Measurements from ENCODE around the gene MICAL2.
A peak's percentile ranks its signal among the peaks of the same experiment; 100 is the strongest.

The MICAL2 gene

GRCh38 chr11:12238420-12238819 lies 128.0 kb downstream of the MICAL2 start:
- no peak overlapping the region for H3K27ac ChIP-seq
- TF ChIP-seq, protein P1, sequence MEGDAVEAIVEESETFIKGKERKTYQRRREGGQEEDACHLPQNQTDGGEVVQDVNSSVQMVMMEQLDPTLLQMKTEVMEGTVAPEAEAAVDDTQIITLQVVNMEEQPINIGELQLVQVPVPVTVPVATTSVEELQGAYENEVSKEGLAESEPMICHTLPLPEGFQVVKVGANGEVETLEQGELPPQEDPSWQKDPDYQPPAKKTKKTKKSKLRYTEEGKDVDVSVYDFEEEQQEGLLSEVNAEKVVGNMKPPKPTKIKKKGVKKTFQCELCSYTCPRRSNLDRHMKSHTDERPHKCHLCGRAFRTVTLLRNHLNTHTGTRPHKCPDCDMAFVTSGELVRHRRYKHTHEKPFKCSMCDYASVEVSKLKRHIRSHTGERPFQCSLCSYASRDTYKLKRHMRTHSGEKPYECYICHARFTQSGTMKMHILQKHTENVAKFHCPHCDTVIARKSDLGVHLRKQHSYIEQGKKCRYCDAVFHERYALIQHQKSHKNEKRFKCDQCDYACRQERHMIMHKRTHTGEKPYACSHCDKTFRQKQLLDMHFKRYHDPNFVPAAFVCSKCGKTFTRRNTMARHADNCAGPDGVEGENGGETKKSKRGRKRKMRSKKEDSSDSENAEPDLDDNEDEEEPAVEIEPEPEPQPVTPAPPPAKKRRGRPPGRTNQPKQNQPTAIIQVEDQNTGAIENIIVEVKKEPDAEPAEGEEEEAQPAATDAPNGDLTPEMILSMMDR (IDR thresholded peaks at IDR 0.05): no peak
- no peak for TF ChIP-seq ZFX (IDR thresholded peaks at IDR 0.05; ENCODE audit: borderline replicate concordance)

- TF ChIP-seq ZFX (IDR thresholded peaks at IDR 0.05; ENCODE audit: borderline replicate concordance): no peak
- TF ChIP-seq, protein P1 (IDR thresholded peaks at IDR 0.05): no peak
- peak overlapping the region; percentile 53 for H3K27ac ChIP-seq
Observed at GRCh38 chr11:12239396-12239795, 129.0 kb downstream of the MICAL2 start.

- TF ChIP-seq ZFX (IDR thresholded peaks at IDR 0.05; ENCODE audit: borderline replicate concordance): no peak
- TF ChIP-seq, protein P1 (IDR thresholded peaks at IDR 0.05): no peak
- peak overlapping the region; percentile 53 for H3K27ac ChIP-seq
Observed at GRCh38 chr11:12239804-12240371, 129.5 kb downstream of the MICAL2 start.

GRCh38 chr11:12240677-12241076 lies 130.3 kb downstream of the MICAL2 start:
- TF ChIP-seq, protein P1 (IDR thresholded peaks at IDR 0.05): no peak
- no peak for TF ChIP-seq ZFX (IDR thresholded peaks at IDR 0.05; ENCODE audit: borderline replicate concordance)
- no peak overlapping the region for H3K27ac ChIP-seq

GRCh38 chr11:12241401-12241800 lies 131.0 kb downstream of the MICAL2 start:
- H3K27ac ChIP-seq: no peak overlapping the region
- no peak for TF ChIP-seq ZFX (IDR thresholded peaks at IDR 0.05; ENCODE audit: borderline replicate concordance)
- TF ChIP-seq, protein P1 (IDR thresholded peaks at IDR 0.05): no peak

DNA sequence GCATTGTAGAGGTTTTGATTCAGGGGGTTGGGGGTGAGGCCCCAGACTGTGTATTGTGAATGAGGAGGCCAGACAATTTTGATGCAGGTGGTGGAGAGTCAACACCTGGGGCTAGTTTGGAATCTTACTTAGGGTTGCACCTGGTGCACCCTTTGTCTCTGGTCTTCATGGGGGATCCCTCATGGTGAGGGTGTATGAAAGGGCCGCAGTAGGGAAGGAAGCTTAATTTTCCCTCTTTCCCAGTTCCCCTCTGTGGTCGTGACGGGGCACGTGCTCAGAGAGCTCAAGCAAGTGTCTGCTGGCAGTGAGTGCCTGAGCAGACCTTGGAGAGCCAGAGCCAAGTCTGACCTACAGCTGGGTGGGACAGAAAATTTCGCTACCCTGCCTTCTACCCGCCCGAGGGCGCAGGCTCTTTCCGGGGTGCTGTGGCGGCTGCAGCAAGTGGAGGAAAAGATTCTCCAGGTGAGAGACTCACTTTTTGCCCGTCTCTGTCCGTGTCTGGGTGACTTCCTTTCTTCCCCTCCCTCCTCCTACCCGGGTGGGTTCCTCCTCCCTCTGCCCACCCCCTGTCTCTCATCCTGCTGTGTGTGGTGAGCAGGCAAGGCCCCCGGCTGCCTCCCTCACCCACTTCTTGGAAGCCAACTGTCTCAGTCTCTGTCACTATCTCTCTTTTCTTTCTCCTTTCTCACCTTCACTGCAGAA lies 131.7 kb downstream of the MICAL2 start:
- TF ChIP-seq, protein P1 (IDR thresholded peaks at IDR 0.05): no peak
- no peak for TF ChIP-seq ZFX (IDR thresholded peaks at IDR 0.05; ENCODE audit: borderline replicate concordance)
- no peak overlapping the region for H3K27ac ChIP-seq

DNA sequence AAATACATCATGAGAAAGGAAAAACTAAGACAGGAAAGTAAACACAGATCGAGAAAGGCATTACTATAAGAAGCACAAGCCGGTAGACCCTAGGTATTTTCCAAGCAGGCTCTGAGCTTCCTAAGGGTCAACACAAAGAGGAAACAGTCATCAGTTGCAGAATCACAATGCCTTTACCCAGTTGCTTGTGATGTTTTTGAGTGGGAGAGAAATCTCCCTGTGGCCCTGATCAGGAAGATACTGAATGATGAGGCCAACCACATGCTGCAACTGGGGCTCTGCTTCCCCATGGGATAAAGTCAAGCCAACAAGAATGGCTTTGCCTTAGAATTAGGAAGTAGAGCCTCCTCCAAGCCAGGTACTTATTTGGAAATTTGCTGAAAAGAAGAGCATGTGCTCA lies 132.6 kb downstream of the MICAL2 start:
- TF ChIP-seq, protein P1 (IDR thresholded peaks at IDR 0.05): no peak
- no peak for TF ChIP-seq ZFX (IDR thresholded peaks at IDR 0.05; ENCODE audit: borderline replicate concordance)
- H3K27ac ChIP-seq: no peak overlapping the region

Measured in 22Rv1 (cell line).